IMR-90 (cell line): ENCODE measurements around the gene MMGT1. TPM values are rescaled to one million over a fixed set of nuclear protein-coding genes. Genes with fewer than 3 reads are reported as not detected.

Source experiments
- ATAC-seq: fragments of 200-7000 bp; cut with Tn5 transposase; 2 replicates; pipeline ENCODE4 v1.9.1; 2020; ENCODE audit warnings: low read depth, mild to moderate bottlenecking, moderate library complexity
- BruUV-seq: library from RNA; stranded (reverse); fragments of 400-500 nt; replicated peaks from 2 replicates; lab custom pipeline; 2021; lab: Mats Ljungman, UMichigan
- CTCF ChIA-PET: fragments of 300-600 bp; formaldehyde crosslinking; extraction: SDS; loops from one replicate; lab custom pipeline; 2021; ENCODE audit warnings: antibody characterized with exemption; lab: Yijun Ruan, JAX
- POLR2A ChIA-PET: fragments of 300-600 bp; sonication (Branson Sonifier 250); formaldehyde crosslinking; loops from one replicate; lab custom pipeline; 2022; ENCODE audit warnings: antibody characterized with exemption; ENCODE audit not compliant: unreplicated experiment; lab: Charles Lee
- DNase-seq: peaks from one replicate; pipeline ENCODE4 v3.0.0; 2013
- H2AFZ ChIP-seq: replicated peaks from 2 replicates; pipeline ENCODE3; 2013; ENCODE audit warnings: low read length, mild to moderate bottlenecking; ENCODE audit not compliant: poor library complexity
- H2AK5ac ChIP-seq: 2 replicates; pipeline ENCODE4 v1.6.1; 2013; ENCODE audit warnings: low read depth, low read length, inconsistent platforms
- H2AK9ac ChIP-seq: replicated peaks from 2 replicates; pipeline ENCODE3; 2013; ENCODE audit warnings: mild to moderate bottlenecking, low read depth, low read length, moderate library complexity; ENCODE audit not compliant: poor library complexity
- H2BK120ac ChIP-seq: 2 replicates; pipeline ENCODE4 v1.6.1; 2013; ENCODE audit warnings: low read depth, low read length, inconsistent platforms
- H2BK15ac ChIP-seq: 3 replicates; pipeline ENCODE4 v1.6.1; 2013; ENCODE audit warnings: low read depth, low read length, inconsistent platforms
- H2BK20ac ChIP-seq: 2 replicates; pipeline ENCODE4 v1.6.1; 2013; ENCODE audit warnings: low read depth, mild to moderate bottlenecking, inconsistent platforms, low read length, moderate library complexity
- H2BK5ac ChIP-seq: 2 replicates; pipeline ENCODE4 v1.6.1; 2013; ENCODE audit warnings: mild to moderate bottlenecking, low read depth, low read length, inconsistent platforms; ENCODE audit not compliant: poor library complexity, severe bottlenecking
- H3K14ac ChIP-seq: replicated peaks from 2 replicates; pipeline ENCODE4 v1.6.1; 2013; ENCODE audit warnings: low read depth, low read length, inconsistent platforms
- H3K18ac ChIP-seq: 2 replicates; pipeline ENCODE4 v1.6.1; 2013; ENCODE audit warnings: low read depth, low read length, control low read depth
- H3K23ac ChIP-seq: 2 replicates; pipeline ENCODE4 v1.6.1; 2013; ENCODE audit warnings: low read depth, low read length, inconsistent platforms
- H3K27ac ChIP-seq: 2 replicates; pipeline ENCODE4 v1.5.1; 2013; ENCODE audit warnings: mild to moderate bottlenecking, control low read depth, low read length; ENCODE audit not compliant: insufficient read depth
- H3K27me3 ChIP-seq: 2 replicates; pipeline ENCODE4 v1.6.1; 2013; ENCODE audit warnings: low read length; ENCODE audit not compliant: control insufficient read depth, insufficient read depth
- H3K36me3 ChIP-seq: 2 replicates; pipeline ENCODE4 v1.6.1; 2013; ENCODE audit warnings: low read length, mixed read lengths; ENCODE audit not compliant: control insufficient read depth, insufficient read depth
- H3K4ac ChIP-seq: 2 replicates; pipeline ENCODE4 v1.6.1; 2013; ENCODE audit warnings: low read depth, low read length, inconsistent platforms
- H3K4me1 ChIP-seq: 2 replicates; pipeline ENCODE4 v1.6.1; 2013; ENCODE audit warnings: low read length, mixed read lengths; ENCODE audit not compliant: control insufficient read depth, insufficient read depth
- H3K4me2 ChIP-seq: 2 replicates; pipeline ENCODE4 v1.6.1; 2013; ENCODE audit warnings: low read depth, mild to moderate bottlenecking, control low read depth, low read length, moderate library complexity
- H3K4me3 ChIP-seq: 2 replicates; pipeline ENCODE4 v1.5.1; 2013; ENCODE audit warnings: low read depth, mild to moderate bottlenecking, control low read depth, low read length, moderate library complexity; ENCODE audit not compliant: insufficient read depth
- H3K56ac ChIP-seq: 2 replicates; pipeline ENCODE4 v1.6.1; 2013; ENCODE audit warnings: low read length, inconsistent platforms; ENCODE audit not compliant: insufficient read depth; ENCODE audit errors: extremely low read depth
- H3K79me1 ChIP-seq, 2 experiments: 2 replicates each; pipeline ENCODE4 v1.6.1; 2013; ENCODE audit warnings: low read length in 2 of 2, inconsistent platforms in 1 of 2, low read depth in 1 of 2
- H3K9ac ChIP-seq: 2 replicates; pipeline ENCODE4 v1.6.1; 2013; ENCODE audit warnings: low read depth, low read length, control low read depth
- H3K9me1 ChIP-seq: 2 replicates; pipeline ENCODE4 v1.6.1; 2013; ENCODE audit warnings: low read length, inconsistent platforms; ENCODE audit not compliant: insufficient read depth
- H3K9me3 ChIP-seq: 2 replicates; pipeline ENCODE4 v1.6.1; 2013; ENCODE audit warnings: low read length; ENCODE audit not compliant: control insufficient read depth, insufficient read depth
- H4K20me1 ChIP-seq: 2 replicates; pipeline ENCODE4 v1.6.1; 2013; ENCODE audit warnings: low read length, inconsistent platforms; ENCODE audit not compliant: insufficient read depth
- H4K5ac ChIP-seq: 2 replicates; pipeline ENCODE4 v1.6.1; 2013; ENCODE audit warnings: mild to moderate bottlenecking, low read depth, low read length, control low read depth
- H4K8ac ChIP-seq, 2 experiments: 2 replicates each; pipeline ENCODE4 v1.6.1; 2013; ENCODE audit warnings: low read depth in 2 of 2, low read length in 2 of 2, control low read depth in 1 of 2, inconsistent platforms in 1 of 2
- H4K91ac ChIP-seq: 2 replicates; pipeline ENCODE4 v1.6.1; 2013; ENCODE audit warnings: low read depth, low read length, inconsistent platforms; ENCODE audit not compliant: insufficient read depth
- BHLHE40 ChIP-seq: fragments of 150-350 bp; IDR thresholded peaks from 2 replicates; pipeline ENCODE4 v1.6.1; 2016; ENCODE audit warnings: mild to moderate bottlenecking, low read depth, low read length
- FOS ChIP-seq: fragments of 150-350 bp; IDR thresholded peaks from 2 replicates; pipeline ENCODE4 v1.6.1; 2016; ENCODE audit warnings: low read depth, low read length
- MAZ ChIP-seq: IDR thresholded peaks from 2 replicates; pipeline ENCODE4 v1.6.1; 2012; ENCODE audit warnings: low read depth, mild to moderate bottlenecking, low read length, improper control_type of control experiment, moderate library complexity, borderline replicate concordance
- MXI1 ChIP-seq: IDR thresholded peaks from 2 replicates; pipeline ENCODE4 v1.6.1; 2012; ENCODE audit warnings: low read depth, mild to moderate bottlenecking, low read length, moderate library complexity, borderline replicate concordance
- NFE2L2 ChIP-seq: fragments of 150-350 bp; IDR thresholded peaks from 2 replicates; pipeline ENCODE4 v1.6.1; 2016; ENCODE audit warnings: low read depth, mild to moderate bottlenecking, low read length
- POLR2A ChIP-seq: IDR thresholded peaks from 2 replicates; pipeline ENCODE4 v1.6.1; 2012; ENCODE audit warnings: mild to moderate bottlenecking, low read depth, low read length
- RAD21 ChIP-seq: IDR thresholded peaks from 2 replicates; pipeline ENCODE4 v1.6.1; 2012; ENCODE audit warnings: low read length, improper control_type of control experiment
- RFX5 ChIP-seq: IDR thresholded peaks from 2 replicates; pipeline ENCODE4 v1.8.0; 2012; ENCODE audit warnings: low read depth, mild to moderate bottlenecking, low read length, moderate library complexity
- SMC3 ChIP-seq: fragments of 150-350 bp; IDR thresholded peaks from 2 replicates; pipeline ENCODE4 v1.6.1; 2016; ENCODE audit warnings: low read depth, mild to moderate bottlenecking, antibody characterized with exemption, low read length, moderate library complexity
- WGBS, 2 experiments: methylation state at CpG; one replicate each; pipeline versions ENCODE4 v1.1.5 to v1.1.7; 2013; ENCODE audit warnings: missing lambda C conversion rate in 2 of 2; ENCODE audit not compliant: insufficient read length in 1 of 2; ENCODE audit errors: extremely low coverage in 2 of 2; 5-methylcytosine and 5-hydroxymethylcytosine counted together
- dilution Hi-C: fragments of 300-500 bp; cut with HindIII; formaldehyde crosslinking; loops from one replicate; pipeline ENCODE4 v1.14.3; 2018; ENCODE audit warnings: low sequenced_read_pairs; ENCODE audit not compliant: unreplicated experiment
- in situ Hi-C: fragments of 300-500 bp; cut with MboI; formaldehyde crosslinking; loops from 3 replicates; pipeline ENCODE4 v1.14.3; 2019; ENCODE audit warnings: low sequenced_read_pairs, inconsistent platforms, mixed read lengths
- intact Hi-C: fragments of 100-400 bp; cut with micrococcal nuclease; formaldehyde crosslinking; loops from 2 replicates; pipeline ENCODE4 v1.10.0; 2022
- polyA plus RNA-seq, 3 experiments: library from polyadenylated mRNA; depleted of rRNA; stranded (reverse); fragments of >200 nt; gene quantifications; 2 replicates each; pipeline ENCODE4 v1.2.3, GENCODE V29; 2012; ENCODE audit warnings: low replicate concordance in 1 of 3
- total RNA-seq: library from RNA; depleted of rRNA; stranded (reverse); fragments of >200 nt; gene quantifications from 2 replicates; pipeline ENCODE4 v1.2.3, GENCODE V29; 2012
- TF ChIP-seq, protein P1 (sequence below): fragments of 150-350 bp; IDR thresholded peaks from 2 replicates; pipeline ENCODE4 v1.6.1; 2016; ENCODE audit warnings: low read depth, mild to moderate bottlenecking, low read length, moderate library complexity, borderline replicate concordance
- TF ChIP-seq, protein P2 (sequence below): conservative IDR thresholded peaks from 2 replicates; pipeline ENCODE4 v1.5.1; 2012; ENCODE audit warnings: mild to moderate bottlenecking, low read depth, low read length, improper control_type of control experiment

Gene MMGT1
- total and polyA plus RNA-seq, 2 of the 4 experiments (the other 2 are of a cell fraction), result 7.5 to 8.1 TPM

DNA sequence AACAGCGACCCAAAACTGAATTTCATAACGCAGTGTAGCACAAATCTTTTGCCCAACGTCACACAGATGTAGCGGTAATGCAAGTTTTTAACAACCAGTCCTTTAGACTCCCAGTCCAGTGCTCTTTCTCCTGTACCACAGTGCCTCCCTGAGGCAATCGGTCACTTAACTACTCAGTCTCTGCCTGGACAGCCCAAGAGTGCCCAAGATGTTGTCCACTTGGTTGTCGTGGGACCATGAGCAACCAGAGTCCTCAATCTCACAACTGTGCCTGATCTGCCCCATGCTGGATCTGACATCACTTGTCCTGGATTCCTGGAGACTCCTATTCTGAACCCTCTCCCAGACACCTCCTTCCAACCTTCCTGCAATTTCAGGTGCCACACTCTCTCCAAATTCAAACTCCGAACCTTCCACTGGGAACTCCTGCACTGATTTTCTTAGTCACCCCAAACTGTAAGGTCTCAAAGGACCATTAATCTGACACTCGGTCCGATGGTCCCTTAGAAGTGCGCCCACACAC is 702 bp downstream of the MMGT1 start:
- no peaks in the 10 kb centered on the region for H3K9me3 ChIP-seq
- no peak overlapping the region; the same call in 1 of the 2 replicates for H4K91ac ChIP-seq
- H4K5ac ChIP-seq, result peak overlapping the region; percentile 49
- in situ Hi-C loops (no loop called here), intact Hi-C loops (no loop called here), dilution Hi-C loops (no loop called here)
- WGBS, 2 experiments, result 51% methylated on average over 6 of the region's 10 CpGs; no CpG with 5 or more reads in 1 of the 2 experiments
- H3K9me1 ChIP-seq, result no peaks in the 10 kb centered on the region
- H2AK9ac ChIP-seq, result peak overlapping the region; percentile 10
- H2AK5ac ChIP-seq, result no peak overlapping the region
- POLR2A ChIA-PET, result no interaction called here
- H2BK15ac ChIP-seq, result no peak overlapping the region
- ATAC-seq (peak; percentile 25), DNase-seq (peak; percentile 13)
- no peak overlapping the region for H3K14ac ChIP-seq
- H3K27me3 ChIP-seq, result no peaks in the 10 kb centered on the region
- no peak overlapping the region; the same call in 1 of the 2 replicates for H3K23ac ChIP-seq
- H3K4me1 ChIP-seq, result no peaks in the 10 kb centered on the region
- no peaks in the 10 kb centered on the region for H3K36me3 ChIP-seq
- peak overlapping the region; percentile 39 to 83; a peak in 2 of 4 replicates for H4K8ac ChIP-seq
- peak overlapping the region; percentile 89 for H2AFZ ChIP-seq
- H3K4me2 ChIP-seq, result peak overlapping the region; percentile 77
- peaks cover 4 to 7% of the 10 kb centered on the region in 2 experiments; a peak in 1 of 4 replicates for H3K79me1 ChIP-seq
- H4K20me1 ChIP-seq, result 0 out of 2 replicates have a peak, but pooled peaks cover 5% of the 10 kb centered on the region
- no peak overlapping the region for H2BK20ac ChIP-seq
- peak overlapping the region; percentile 94 for H3K4me3 ChIP-seq
- H3K4ac ChIP-seq, result no peak overlapping the region; the same call in 1 of the 2 replicates
- CTCF ChIA-PET, result no interaction called here
- H3K9ac ChIP-seq, result peak overlapping the region; percentile 90
- no peak overlapping the region for H2BK5ac ChIP-seq
- no peak overlapping the region for H3K18ac ChIP-seq
- TF ChIP-seq, protein P1, sequence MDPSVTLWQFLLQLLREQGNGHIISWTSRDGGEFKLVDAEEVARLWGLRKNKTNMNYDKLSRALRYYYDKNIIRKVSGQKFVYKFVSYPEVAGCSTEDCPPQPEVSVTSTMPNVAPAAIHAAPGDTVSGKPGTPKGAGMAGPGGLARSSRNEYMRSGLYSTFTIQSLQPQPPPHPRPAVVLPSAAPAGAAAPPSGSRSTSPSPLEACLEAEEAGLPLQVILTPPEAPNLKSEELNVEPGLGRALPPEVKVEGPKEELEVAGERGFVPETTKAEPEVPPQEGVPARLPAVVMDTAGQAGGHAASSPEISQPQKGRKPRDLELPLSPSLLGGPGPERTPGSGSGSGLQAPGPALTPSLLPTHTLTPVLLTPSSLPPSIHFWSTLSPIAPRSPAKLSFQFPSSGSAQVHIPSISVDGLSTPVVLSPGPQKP, result no peak
- TF ChIP-seq BHLHE40, result no peak
- TF ChIP-seq, protein P2, sequence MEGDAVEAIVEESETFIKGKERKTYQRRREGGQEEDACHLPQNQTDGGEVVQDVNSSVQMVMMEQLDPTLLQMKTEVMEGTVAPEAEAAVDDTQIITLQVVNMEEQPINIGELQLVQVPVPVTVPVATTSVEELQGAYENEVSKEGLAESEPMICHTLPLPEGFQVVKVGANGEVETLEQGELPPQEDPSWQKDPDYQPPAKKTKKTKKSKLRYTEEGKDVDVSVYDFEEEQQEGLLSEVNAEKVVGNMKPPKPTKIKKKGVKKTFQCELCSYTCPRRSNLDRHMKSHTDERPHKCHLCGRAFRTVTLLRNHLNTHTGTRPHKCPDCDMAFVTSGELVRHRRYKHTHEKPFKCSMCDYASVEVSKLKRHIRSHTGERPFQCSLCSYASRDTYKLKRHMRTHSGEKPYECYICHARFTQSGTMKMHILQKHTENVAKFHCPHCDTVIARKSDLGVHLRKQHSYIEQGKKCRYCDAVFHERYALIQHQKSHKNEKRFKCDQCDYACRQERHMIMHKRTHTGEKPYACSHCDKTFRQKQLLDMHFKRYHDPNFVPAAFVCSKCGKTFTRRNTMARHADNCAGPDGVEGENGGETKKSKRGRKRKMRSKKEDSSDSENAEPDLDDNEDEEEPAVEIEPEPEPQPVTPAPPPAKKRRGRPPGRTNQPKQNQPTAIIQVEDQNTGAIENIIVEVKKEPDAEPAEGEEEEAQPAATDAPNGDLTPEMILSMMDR, result no peak
- no peak for TF ChIP-seq SMC3
- TF ChIP-seq NFE2L2, result no peak
- no peak for TF ChIP-seq MXI1
- no peak for TF ChIP-seq RAD21
- TF ChIP-seq POLR2A, result no peak
- no peak for TF ChIP-seq RFX5
- no peak for TF ChIP-seq MAZ
- no peak for TF ChIP-seq FOS
- H2BK120ac ChIP-seq, result no peak overlapping the region
- no peak overlapping the region for H3K56ac ChIP-seq
- H3K27ac ChIP-seq, result peak overlapping the region; percentile 68
- BruUV-seq, result no TSS peak
